GM12875 (cell line): Measurements from ENCODE around the gene PTPRF.

Experiments
- H3K4me3 ChIP-seq: one replicate; pipeline ENCODE4 v1.5.1; 2011; ENCODE audit warnings: low read depth, low read length, control low read depth
- TF ChIP-seq, protein P1 (sequence below): IDR thresholded peaks from 2 replicates; pipeline ENCODE4 v1.5.1; 2011; ENCODE audit warnings: low read depth, mild to moderate bottlenecking, control low read depth, inconsistent platforms, low read length, moderate library complexity, borderline replicate concordance; ENCODE audit not compliant: insufficient read depth

Gene PTPRF

DNA sequence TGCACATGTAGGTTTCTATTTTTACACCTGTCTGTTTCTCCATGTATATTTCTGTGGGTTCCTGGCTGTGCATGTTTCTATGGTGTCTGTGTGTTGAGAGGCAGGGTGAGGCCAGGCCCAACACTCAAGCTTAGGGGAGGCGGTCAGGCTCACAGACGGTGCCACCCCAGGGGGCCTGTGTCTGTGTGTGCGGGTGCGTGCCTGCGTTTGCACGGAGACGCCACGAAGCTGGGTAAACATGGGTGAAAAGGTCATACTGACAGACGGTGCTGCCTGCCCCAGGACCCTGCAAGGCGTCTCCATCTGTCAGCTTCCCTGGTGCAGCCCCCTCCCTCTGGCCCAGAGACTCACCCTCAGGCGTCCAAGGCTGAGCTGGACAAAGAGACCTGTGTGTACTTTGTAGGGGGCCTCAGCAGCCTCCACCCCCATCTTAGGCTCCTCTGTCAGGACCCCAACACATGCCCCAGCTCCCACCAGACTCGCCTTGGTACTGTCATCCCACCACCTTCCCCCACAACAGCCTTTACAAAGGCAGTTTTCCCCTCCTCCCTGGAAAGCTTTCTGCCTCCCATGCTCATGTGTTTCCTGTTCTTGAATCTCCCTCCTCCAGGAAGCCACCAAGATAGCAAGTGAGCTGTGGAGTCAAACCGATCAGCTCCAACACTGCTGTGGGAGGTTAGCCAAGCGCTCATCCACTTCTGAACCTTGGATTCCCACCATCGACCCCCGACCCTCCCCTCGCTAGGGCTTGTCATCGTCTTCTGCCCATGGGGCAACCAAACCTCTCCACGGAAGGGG, 34.1 kb downstream of the PTPRF start:
- H3K4me3 ChIP-seq: no peak overlapping the region
- TF ChIP-seq, protein P1, sequence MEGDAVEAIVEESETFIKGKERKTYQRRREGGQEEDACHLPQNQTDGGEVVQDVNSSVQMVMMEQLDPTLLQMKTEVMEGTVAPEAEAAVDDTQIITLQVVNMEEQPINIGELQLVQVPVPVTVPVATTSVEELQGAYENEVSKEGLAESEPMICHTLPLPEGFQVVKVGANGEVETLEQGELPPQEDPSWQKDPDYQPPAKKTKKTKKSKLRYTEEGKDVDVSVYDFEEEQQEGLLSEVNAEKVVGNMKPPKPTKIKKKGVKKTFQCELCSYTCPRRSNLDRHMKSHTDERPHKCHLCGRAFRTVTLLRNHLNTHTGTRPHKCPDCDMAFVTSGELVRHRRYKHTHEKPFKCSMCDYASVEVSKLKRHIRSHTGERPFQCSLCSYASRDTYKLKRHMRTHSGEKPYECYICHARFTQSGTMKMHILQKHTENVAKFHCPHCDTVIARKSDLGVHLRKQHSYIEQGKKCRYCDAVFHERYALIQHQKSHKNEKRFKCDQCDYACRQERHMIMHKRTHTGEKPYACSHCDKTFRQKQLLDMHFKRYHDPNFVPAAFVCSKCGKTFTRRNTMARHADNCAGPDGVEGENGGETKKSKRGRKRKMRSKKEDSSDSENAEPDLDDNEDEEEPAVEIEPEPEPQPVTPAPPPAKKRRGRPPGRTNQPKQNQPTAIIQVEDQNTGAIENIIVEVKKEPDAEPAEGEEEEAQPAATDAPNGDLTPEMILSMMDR: no peak

DNA sequence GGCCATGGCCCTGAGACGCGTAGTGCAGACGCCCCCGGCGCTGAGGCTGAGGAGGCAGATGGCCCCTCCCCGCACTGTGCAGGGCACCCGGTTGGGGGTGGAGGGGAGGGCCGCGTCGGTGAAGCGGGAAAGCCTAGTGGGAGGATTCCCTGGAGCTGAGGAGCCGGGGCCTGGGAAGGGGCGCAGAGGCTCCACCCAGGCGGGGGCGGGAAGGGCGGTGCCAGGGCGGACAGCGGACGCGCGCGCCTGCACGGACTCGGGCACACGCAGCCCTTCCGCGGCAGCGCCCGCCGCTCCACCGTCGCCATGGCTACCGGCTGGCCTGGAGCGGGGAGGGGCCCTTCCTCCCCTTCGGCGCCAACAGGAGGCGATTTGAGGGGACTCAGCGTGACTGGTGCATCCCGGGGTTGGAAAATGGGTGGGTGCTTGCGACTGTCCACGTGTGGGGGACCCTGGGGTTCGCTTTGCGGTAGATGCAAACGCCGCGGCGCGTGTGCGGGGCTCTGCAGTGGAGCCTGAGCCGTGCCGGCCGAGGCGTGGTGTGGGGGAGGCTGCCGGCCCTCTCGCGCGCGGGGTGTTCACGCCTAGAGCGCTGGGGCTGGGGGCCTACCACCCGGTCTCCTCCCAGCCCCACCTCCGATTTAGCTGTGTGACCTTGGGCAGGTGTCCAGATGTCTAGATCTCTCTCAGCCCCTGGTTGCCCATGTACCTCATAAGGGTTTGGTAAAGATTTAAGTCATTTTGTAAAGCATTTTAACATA, 35.1 kb downstream of the PTPRF start:
- peak overlapping the region; percentile 24 for H3K4me3 ChIP-seq
- TF ChIP-seq, protein P1: no peak

DNA sequence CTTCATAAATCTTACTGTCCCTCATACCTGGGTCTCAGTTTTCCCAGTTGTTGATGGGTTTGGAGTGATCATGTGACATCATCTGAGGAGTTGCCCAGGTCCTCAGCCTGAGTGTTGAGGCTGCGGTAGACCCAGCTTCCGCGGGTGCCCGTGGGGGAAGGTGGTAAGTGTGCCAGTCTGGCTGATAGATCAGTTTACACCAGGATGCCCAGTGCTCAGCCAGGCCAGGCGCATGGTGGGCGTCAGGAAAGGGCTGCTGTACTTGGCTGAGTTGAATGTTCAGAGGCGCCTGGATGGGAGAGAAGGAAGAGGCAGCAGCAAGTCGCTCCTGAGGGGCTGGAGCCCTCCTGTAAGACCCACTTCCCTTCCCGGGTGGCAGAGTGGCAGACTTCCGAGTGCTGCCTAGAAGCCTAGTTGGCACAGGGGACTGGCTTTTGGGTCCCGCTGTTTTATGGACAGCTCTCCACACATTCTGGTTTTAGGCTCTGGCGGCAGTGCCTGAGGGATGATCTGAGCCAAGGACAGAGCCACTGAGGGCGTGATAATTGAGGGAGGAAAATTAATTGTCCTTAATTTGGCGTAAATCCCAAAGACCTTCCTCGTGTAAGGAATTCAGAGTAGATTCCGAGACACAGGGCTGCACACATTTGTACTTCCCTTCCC, 35.8 kb downstream of the PTPRF start:
- no peak overlapping the region for H3K4me3 ChIP-seq
- TF ChIP-seq, protein P1: no peak

DNA sequence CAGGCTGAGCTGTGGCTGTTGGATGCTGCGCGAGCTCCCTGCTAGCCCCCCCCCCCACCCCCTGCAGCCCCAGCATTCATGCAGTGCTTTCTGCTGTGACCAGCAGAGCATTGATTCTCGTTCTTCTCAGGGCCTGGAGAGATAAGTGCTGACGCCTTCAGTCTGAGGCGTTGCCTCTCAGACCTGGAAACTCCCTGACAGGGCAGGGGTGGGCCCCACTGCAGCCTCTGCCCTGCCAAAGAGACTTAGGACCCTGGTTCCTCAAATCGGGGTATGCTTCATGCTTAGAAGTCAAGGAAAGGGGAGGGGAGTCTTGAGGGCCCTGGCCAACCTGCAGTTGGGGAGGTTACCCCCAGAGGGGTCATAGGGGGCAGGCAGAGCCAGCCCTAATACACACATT, 38.5 kb downstream of the PTPRF start:
- TF ChIP-seq, protein P1: no peak
- no peak overlapping the region for H3K4me3 ChIP-seq

DNA sequence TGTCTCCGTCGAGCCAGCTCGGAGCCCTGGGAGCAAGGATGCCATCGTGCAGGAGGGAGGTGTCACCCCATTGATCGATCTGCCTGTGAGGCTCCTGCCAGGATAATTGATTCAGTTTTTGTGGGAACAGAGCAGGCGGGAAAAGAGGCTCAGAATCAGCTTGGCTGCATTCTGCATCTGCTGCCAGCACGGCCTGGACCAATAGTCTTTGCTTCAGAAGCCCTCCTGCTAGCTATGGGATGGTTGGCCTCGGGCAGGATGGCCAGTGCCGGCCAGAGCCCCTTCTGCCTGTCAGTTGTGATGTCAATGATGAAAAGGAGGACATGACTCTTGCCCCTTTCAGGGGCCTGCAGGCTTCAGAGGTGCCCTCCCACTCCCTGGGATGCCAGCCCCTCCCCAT, 39.6 kb downstream of the PTPRF start:
- no peak overlapping the region for H3K4me3 ChIP-seq
- TF ChIP-seq, protein P1: no peak

DNA sequence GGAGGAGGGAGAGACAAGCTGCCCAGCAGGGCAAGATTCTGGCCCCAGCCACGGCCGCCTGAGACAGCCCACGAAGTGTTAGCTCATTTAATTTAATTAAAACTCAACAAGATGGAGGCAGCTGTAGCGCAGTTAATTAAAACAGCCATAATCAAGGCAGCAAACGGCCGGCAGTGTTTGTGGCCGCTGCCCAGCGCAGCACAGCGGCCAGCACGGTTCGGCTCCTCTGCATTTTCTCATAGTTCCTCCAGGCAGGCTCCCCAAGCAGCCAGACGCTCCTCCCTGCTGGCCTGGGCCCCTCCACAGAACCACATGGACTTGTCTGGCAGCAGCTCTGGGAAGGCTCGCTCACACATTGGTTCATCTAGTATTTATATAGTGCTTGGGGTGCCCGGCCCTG, 40.0 kb downstream of the PTPRF start:
- TF ChIP-seq, protein P1: no peak
- H3K4me3 ChIP-seq: no peak overlapping the region

DNA sequence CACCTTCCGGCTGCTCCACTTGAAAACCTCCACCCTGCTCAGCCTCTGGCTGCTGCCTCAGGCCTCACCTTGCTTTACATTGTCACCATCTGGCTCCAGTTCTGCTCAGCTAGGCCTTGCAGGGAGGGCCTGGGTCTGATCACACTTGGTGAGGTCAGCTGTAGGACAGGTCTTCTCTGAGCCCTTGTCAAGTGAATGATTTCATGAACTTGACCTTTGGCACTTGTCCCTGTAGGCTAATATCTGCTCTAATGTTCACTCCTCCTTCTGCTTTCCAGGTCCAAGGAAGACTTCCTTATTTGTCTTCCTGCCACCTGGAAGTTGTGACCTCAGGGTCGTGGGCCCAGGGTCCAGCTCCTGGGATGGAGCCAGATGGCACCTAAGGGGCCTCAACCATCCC, 41.4 kb downstream of the PTPRF start:
- TF ChIP-seq, protein P1: no peak
- H3K4me3 ChIP-seq: no peak overlapping the region
